OCI-M2 (cell line): ENCODE results near the gene MRPL50.

Experiments
- DNase-seq: peaks from one replicate; lab custom pipeline; 2025; ENCODE audit not compliant: unreplicated experiment; lab: John Stamatoyannopoulos, UW

Gene MRPL50

DNA sequence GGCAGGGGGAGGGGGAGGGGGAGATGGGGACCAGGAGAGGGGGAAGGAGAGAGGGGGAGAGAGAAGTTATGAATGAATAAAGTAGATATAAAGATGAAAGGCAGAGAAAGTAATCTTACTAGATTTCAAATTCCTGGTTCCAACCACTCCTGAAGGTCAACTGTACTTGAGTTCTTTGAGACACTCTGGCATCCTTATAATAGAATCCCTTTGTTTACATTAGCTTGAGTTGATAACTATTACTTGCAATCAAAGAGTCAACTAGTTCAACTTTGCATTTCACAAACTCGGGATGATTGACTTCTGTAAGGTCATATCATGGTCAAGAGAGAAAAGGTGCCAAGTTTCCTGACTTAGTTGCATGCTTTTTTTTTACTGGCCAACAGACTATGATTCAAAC, 55.8 kb downstream of the MRPL50 start:
- no peak for DNase-seq

DNA sequence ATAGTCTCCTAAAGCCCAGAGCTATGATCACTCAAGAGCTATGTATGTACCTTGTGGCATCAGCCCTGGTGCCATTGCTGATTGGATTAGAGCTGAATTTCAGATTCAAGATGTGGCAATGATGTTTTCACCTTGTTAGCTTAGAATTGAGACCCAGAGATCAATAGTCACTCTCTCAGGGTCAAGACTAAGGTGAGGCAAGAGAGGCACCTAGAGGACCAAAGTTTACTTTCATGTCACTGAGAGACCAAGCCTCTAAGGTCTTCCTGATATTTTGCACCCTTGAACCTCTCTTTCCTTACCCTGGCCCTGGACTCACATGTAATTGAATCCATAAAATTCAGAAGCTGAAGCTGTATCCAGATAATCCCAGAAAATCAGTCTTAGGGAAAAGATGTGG, 56.5 kb downstream of the MRPL50 start:
- no peak for DNase-seq
